GM19372 (cell line): ENCODE results near the gene FBXO3.
"Not testable (repeated sequence)": the region's sequence is repeated elsewhere in the genome, so short reads cannot be mapped to it uniquely, and the experiment has no call there.

Source experiments
- ATAC-seq: cut with Tn5 transposase; IDR thresholded peaks from one replicate; pipeline ENCODE4 v1.9.1; 2021; ENCODE audit warnings: mild to moderate bottlenecking, low read depth, moderate library complexity; ENCODE audit not compliant: unreplicated experiment

Gene FBXO3

GRCh38 chr11:33730716-33731115 is 43.6 kb downstream of the FBXO3 start:
- ATAC-seq: no peak

- not testable (repeated sequence) for ATAC-seq
Measured at GRCh38 chr11:33729072-33729664, 45.2 kb downstream of the FBXO3 start.

GRCh38 chr11:33727539-33727938 is 46.8 kb downstream of the FBXO3 start:
- ATAC-seq: not testable (repeated sequence)

GRCh38 chr11:33725496-33725895 is 48.8 kb downstream of the FBXO3 start:
- no peak for ATAC-seq

- ATAC-seq: no peak
Measured at GRCh38 chr11:33724644-33725035, 49.7 kb downstream of the FBXO3 start.

GRCh38 chr11:33723238-33723881 is 51.0 kb downstream of the FBXO3 start:
- ATAC-seq: no peak

- peak; percentile 78 for ATAC-seq
Measured at GRCh38 chr11:33722590-33723234, 51.6 kb downstream of the FBXO3 start.

- ATAC-seq: no peak
Measured at GRCh38 chr11:33721984-33722383, 52.3 kb downstream of the FBXO3 start.

- ATAC-seq: no peak
Measured at GRCh38 chr11:33721426-33721825, 52.9 kb downstream of the FBXO3 start.

- ATAC-seq: no peak
Measured at GRCh38 chr11:33719587-33719986, 54.7 kb downstream of the FBXO3 start.

- ATAC-seq: no peak
Measured at GRCh38 chr11:33718440-33718839, 55.9 kb downstream of the FBXO3 start.

GRCh38 chr11:33716243-33716642 is 58.1 kb downstream of the FBXO3 start:
- ATAC-seq: no peak

- no peak for ATAC-seq
Measured at GRCh38 chr11:33713856-33714398, 60.4 kb downstream of the FBXO3 start.

GRCh38 chr11:33713151-33713855 is 61.0 kb downstream of the FBXO3 start:
- no peak for ATAC-seq

- no peak for ATAC-seq
Measured at GRCh38 chr11:33712436-33712835, 61.9 kb downstream of the FBXO3 start.

GRCh38 chr11:33709466-33709865 is 64.9 kb downstream of the FBXO3 start:
- no peak for ATAC-seq

GRCh38 chr11:33708985-33709384 is 65.3 kb downstream of the FBXO3 start:
- no peak for ATAC-seq

GRCh38 chr11:33707831-33708230 is 66.5 kb downstream of the FBXO3 start:
- ATAC-seq: not testable (repeated sequence)

GRCh38 chr11:33706966-33707365 is 67.4 kb downstream of the FBXO3 start:
- ATAC-seq: no peak

- no peak for ATAC-seq
Measured at GRCh38 chr11:33706546-33706945, 67.8 kb downstream of the FBXO3 start.
